Epithelial cell of esophagus (primary cell): ENCODE results near the gene ANKRD33B.

Source experiments
- DNase-seq: peaks from one replicate; pipeline ENCODE4 v3.0.0; 2010; ENCODE audit warnings: low read depth
- H3K4me3 ChIP-seq: 2 replicates; pipeline ENCODE4 v1.5.1; 2011; ENCODE audit warnings: mild to moderate bottlenecking, low read length, control low read depth
- CTCF ChIP-seq: IDR thresholded peaks from 2 replicates; pipeline ENCODE4 v1.5.1; 2011; ENCODE audit warnings: low read depth, mild to moderate bottlenecking, low read length, control low read depth, inconsistent platforms; ENCODE audit not compliant: insufficient read depth; ENCODE audit errors: missing control alignments

The ANKRD33B gene

GRCh38 chr5:10591159-10591558, 27.3 kb downstream of the ANKRD33B start:
- no peak overlapping the region for H3K4me3 ChIP-seq
- DNase-seq = no peak
- no peak for TF ChIP-seq CTCF

- no peak for DNase-seq
- no peak for TF ChIP-seq CTCF
- no peak overlapping the region for H3K4me3 ChIP-seq
Measured at GRCh38 chr5:10591966-10592365, 28.1 kb downstream of the ANKRD33B start.

GRCh38 chr5:10592601-10593000, 28.7 kb downstream of the ANKRD33B start:
- no peak for TF ChIP-seq CTCF
- DNase-seq = no peak
- H3K4me3 ChIP-seq = no peak overlapping the region

GRCh38 chr5:10593531-10594181, 29.8 kb downstream of the ANKRD33B start:
- no peak for DNase-seq
- no peak for TF ChIP-seq CTCF
- no peak overlapping the region for H3K4me3 ChIP-seq

- no peak overlapping the region for H3K4me3 ChIP-seq
- TF ChIP-seq CTCF = no peak
- peak; percentile 19 for DNase-seq
Measured at GRCh38 chr5:10594591-10595210, 30.8 kb downstream of the ANKRD33B start.

GRCh38 chr5:10595293-10595671, 31.4 kb downstream of the ANKRD33B start:
- no peak for TF ChIP-seq CTCF

More at GRCh38 chr5:10595293-10595671, 31.4 kb downstream of the ANKRD33B start:
- peak; percentile 39 for DNase-seq
- H3K4me3 ChIP-seq = no peak overlapping the region
